ENCODE results near the gene SSC4D. TPM values are rescaled to one million over a fixed set of nuclear protein-coding genes. Genes with fewer than 3 reads are reported as not detected.
A peak's percentile ranks its signal among the peaks of the same experiment; 100 is the strongest.

The SSC4D gene
- total RNA-seq, 3 donors from 2014 or later = 0.38 to 1.0 (median 0.87) TPM

DNA sequence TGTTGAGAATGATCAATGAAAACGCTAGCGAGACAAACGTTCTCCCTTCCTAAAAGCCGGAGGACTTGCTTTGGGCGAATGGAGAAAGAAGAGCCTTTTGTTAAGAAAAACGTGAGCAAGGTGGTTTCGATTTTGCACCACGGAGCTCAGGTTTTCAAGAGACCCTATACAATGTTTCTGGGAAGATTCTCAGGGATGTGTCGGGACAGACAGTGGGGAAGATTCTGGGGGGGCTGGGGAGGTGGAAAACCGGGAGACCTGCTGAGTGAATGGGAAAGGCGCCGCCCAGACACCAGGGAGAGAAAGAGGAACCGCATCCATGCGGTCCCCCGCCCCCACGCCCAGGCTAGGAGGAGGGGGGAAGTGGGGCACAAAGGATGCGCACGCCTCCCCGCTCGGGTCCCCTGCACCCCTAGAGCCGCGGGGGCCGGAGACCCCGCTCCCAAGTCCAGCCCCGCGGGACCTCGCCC is 51.5 kb downstream of the SSC4D start:
- peaks cover 28% of the 10 kb centered on the region for H3K36me3 Mint-ChIP-seq (ENCODE audit: insufficient read depth)
- H3K27me3 Mint-ChIP-seq (ENCODE audit: low read depth) = no peaks in the 10 kb centered on the region

DNA sequence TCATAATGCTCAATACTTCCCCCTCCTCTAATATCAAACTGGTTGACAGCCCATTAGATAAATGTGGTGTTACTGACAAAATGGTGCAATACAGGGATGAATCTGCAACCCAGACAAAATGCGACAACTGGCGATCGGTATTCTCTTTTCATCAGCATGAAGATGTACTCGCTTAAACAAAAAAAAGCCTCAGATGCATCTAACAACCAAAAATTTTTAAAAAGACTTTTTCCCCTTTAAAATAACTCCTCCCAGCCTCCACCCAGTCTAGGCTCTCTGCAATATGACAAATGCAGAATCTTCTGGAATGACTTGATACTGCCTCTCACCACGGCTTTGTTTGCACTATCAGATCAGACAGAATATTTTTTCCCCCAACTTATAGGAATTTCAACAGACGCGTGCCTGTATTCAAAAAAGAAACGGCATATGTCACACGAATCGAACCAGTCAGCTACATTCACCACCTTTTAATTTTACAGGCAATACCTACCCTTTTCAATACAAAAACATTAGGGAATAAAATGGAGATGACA is 52.0 kb downstream of the SSC4D start:
- Mint-ChIP-seq H3K9me3 (no peaks in the 10 kb centered on the region), H3K4me1 (ENCODE audit: low read depth) (peaks cover 44% of the 10 kb centered on the region), H3K36me3 (ENCODE audit: insufficient read depth) (peaks cover 28% of the 10 kb centered on the region), H3K27me3 (ENCODE audit: low read depth) (no peaks in the 10 kb centered on the region), H3K4me3 (peak overlapping the region; percentile 99)
- ATAC-seq (no peak), DNase-seq (no peak)

More for the DNA sequence above, 51.5 kb downstream of the SSC4D start:
- DNase-seq = peak; percentile 47
- ATAC-seq = peak; percentile 9
- H3K4me3 Mint-ChIP-seq = peak overlapping the region; percentile 99
- peaks cover 41% of the 10 kb centered on the region for H3K4me1 Mint-ChIP-seq (ENCODE audit: low read depth)
- no peaks in the 10 kb centered on the region for H3K9me3 Mint-ChIP-seq

DNA sequence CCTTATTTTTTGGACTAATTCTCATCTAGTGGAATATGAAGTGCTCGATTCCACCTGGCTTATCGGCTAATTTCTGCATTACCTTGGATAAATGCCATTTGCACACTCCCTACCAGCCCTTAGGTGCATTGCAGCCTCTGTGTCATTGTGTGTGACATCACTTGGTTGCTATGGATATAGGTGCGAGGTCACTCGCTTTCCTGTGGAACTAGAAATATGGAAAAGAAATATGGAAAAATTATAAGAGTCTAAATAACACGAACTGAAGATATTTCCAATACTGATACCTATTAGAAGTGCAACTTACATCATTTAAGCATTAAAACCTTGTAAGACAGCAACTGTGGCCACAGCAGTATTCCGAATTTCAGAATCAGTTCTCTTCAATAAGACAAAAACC is 52.7 kb downstream of the SSC4D start:
- no peaks in the 10 kb centered on the region for H3K9me3 Mint-ChIP-seq
- peak overlapping the region; percentile 99 for H3K4me3 Mint-ChIP-seq
- no peak for DNase-seq
- ATAC-seq = no peak
- peaks cover 51% of the 10 kb centered on the region for H3K4me1 Mint-ChIP-seq (ENCODE audit: low read depth)
- H3K27me3 Mint-ChIP-seq (ENCODE audit: low read depth) = no peaks in the 10 kb centered on the region
- H3K36me3 Mint-ChIP-seq (ENCODE audit: insufficient read depth) = peaks cover 30% of the 10 kb centered on the region

DNA sequence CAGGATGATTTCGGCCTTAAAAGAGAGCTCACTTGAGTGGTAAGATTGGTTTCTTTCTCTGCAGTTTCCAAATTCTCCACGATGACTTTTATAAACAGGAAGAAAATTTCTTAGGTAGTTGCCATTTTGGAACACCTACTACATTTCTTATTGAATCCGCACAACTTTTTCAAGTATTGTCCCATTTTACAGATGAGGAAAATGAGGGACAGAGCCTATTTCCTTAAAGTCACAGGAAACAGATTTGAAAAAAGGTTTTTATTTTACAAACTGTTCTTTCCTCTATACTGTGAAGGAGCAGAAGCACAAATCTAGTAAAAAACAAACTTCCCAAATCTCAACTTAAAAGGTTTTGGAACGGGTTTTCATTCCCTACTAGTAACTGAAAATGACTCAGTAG is 53.4 kb downstream of the SSC4D start:
- Mint-ChIP-seq H3K4me3 (peak overlapping the region; percentile 50), H3K4me1 (ENCODE audit: low read depth) (peaks cover 58% of the 10 kb centered on the region), H3K27me3 (ENCODE audit: low read depth) (no peaks in the 10 kb centered on the region), H3K9me3 (no peaks in the 10 kb centered on the region), H3K36me3 (ENCODE audit: insufficient read depth) (peaks cover 36% of the 10 kb centered on the region)
- DNase-seq (no peak), ATAC-seq (no peak)

DNA sequence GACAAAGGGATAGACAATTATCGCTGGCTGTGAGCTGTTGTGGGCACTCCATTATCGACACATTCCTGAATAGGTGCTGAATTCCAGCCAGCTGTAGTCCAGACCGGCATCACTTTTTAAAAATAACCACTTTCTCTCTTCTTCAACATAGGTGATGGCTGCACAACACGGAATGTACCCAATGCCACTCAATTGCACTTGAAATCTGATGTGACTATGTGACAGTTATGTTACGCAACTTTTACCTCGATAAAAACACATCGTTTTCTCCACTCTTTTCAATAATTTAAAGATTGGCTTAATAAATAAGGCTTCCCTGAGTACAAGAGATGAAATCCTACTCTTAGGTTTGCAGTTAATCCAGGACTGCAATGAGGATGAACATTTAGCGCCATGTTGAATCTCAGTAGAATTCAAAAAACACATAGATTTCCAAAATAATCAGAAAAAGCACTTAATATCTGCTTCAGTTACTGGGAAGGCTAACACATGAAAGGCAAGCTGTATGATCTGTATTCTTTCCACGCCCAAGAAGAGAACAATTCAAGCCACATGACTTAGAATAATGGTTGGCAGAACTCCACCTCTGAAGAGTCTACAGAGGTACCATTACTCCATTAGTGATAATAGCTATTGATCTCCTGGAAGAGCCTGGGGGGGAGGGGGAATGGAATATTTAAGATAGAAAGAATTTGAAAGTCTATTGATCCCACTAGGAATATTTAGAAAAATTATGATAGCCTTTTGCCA is 54.3 kb downstream of the SSC4D start:
- DNase-seq = no peak
- H3K4me1 Mint-ChIP-seq (ENCODE audit: low read depth) = peaks cover 62% of the 10 kb centered on the region
- H3K9me3 Mint-ChIP-seq = no peaks in the 10 kb centered on the region
- H3K27me3 Mint-ChIP-seq (ENCODE audit: low read depth) = no peaks in the 10 kb centered on the region
- peaks cover 38% of the 10 kb centered on the region for H3K36me3 Mint-ChIP-seq (ENCODE audit: insufficient read depth)
- H3K4me3 Mint-ChIP-seq = peak overlapping the region; percentile 9
- ATAC-seq = no peak

GRCh38 chr7:76354516-76354915 is 55.0 kb downstream of the SSC4D start:
- Mint-ChIP-seq H3K27me3 (ENCODE audit: low read depth) (no peaks in the 10 kb centered on the region), H3K9me3 (no peaks in the 10 kb centered on the region), H3K4me1 (ENCODE audit: low read depth) (peaks cover 64% of the 10 kb centered on the region), H3K4me3 (no peak overlapping the region), H3K36me3 (ENCODE audit: insufficient read depth) (peaks cover 43% of the 10 kb centered on the region)
- ATAC-seq (no peak), DNase-seq (no peak)

- Mint-ChIP-seq H3K4me3 (no peak overlapping the region), H3K4me1 (ENCODE audit: low read depth) (peaks cover 66% of the 10 kb centered on the region), H3K27me3 (ENCODE audit: low read depth) (no peaks in the 10 kb centered on the region), H3K9me3 (no peaks in the 10 kb centered on the region), H3K36me3 (ENCODE audit: insufficient read depth) (peaks cover 45% of the 10 kb centered on the region)
- no peak for DNase-seq
- no peak for ATAC-seq
Observed at GRCh38 chr7:76353744-76354143, 55.8 kb downstream of the SSC4D start.

GRCh38 chr7:76352193-76352592 is 57.3 kb downstream of the SSC4D start:
- DNase-seq (no peak), ATAC-seq (peak; percentile 12 to 62)
- no peaks in the 10 kb centered on the region for H3K27me3 Mint-ChIP-seq (ENCODE audit: low read depth)
- peaks cover 43% of the 10 kb centered on the region for H3K36me3 Mint-ChIP-seq (ENCODE audit: insufficient read depth)
- H3K9me3 Mint-ChIP-seq = no peaks in the 10 kb centered on the region
- H3K4me3 Mint-ChIP-seq = no peak overlapping the region
- peaks cover 72% of the 10 kb centered on the region for H3K4me1 Mint-ChIP-seq (ENCODE audit: low read depth)

DNA sequence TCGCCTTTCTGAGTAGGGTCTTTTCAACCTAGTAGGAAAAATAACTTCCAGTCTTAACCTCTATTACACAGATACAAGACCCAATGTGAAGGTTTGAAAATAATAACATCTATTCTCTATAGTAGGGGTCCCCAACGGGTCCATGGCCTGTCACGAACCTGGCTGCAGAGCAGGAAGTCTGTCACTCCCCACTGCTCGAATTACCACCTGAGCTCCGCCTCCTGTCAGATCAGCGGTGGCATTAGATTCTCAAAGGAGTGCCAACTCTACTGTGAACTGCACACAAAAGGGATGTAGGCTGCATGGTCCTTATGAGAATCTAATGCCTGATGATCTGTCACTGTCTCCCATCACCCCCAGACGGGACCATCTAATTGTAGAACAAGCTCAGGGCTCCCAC is 58.1 kb downstream of the SSC4D start:
- H3K4me1 Mint-ChIP-seq (ENCODE audit: low read depth) = peaks cover 74% of the 10 kb centered on the region
- H3K27me3 Mint-ChIP-seq (ENCODE audit: low read depth) = no peaks in the 10 kb centered on the region
- ATAC-seq (no peak), DNase-seq (no peak)
- H3K4me3 Mint-ChIP-seq = no peak overlapping the region
- peaks cover 51% of the 10 kb centered on the region for H3K36me3 Mint-ChIP-seq (ENCODE audit: insufficient read depth)
- H3K9me3 Mint-ChIP-seq = no peaks in the 10 kb centered on the region

- no peaks in the 10 kb centered on the region for H3K27me3 Mint-ChIP-seq (ENCODE audit: low read depth)
- no peak for ATAC-seq
- peaks cover 45% of the 10 kb centered on the region for H3K36me3 Mint-ChIP-seq (ENCODE audit: insufficient read depth)
- peaks cover 68% of the 10 kb centered on the region for H3K4me1 Mint-ChIP-seq (ENCODE audit: low read depth)
- H3K9me3 Mint-ChIP-seq = no peaks in the 10 kb centered on the region
- DNase-seq = no peak
- no peak overlapping the region for H3K4me3 Mint-ChIP-seq
Observed at GRCh38 chr7:76349313-76349885, 60.1 kb downstream of the SSC4D start.

- ATAC-seq = no peak
- no peak for DNase-seq
- H3K4me3 Mint-ChIP-seq = no peak overlapping the region
- H3K4me1 Mint-ChIP-seq (ENCODE audit: low read depth) = peaks cover 73% of the 10 kb centered on the region
- H3K9me3 Mint-ChIP-seq = no peaks in the 10 kb centered on the region
- H3K27me3 Mint-ChIP-seq (ENCODE audit: low read depth) = no peaks in the 10 kb centered on the region
- peaks cover 58% of the 10 kb centered on the region for H3K36me3 Mint-ChIP-seq (ENCODE audit: insufficient read depth)
Observed at GRCh38 chr7:76347710-76348109, 61.8 kb downstream of the SSC4D start.

DNA sequence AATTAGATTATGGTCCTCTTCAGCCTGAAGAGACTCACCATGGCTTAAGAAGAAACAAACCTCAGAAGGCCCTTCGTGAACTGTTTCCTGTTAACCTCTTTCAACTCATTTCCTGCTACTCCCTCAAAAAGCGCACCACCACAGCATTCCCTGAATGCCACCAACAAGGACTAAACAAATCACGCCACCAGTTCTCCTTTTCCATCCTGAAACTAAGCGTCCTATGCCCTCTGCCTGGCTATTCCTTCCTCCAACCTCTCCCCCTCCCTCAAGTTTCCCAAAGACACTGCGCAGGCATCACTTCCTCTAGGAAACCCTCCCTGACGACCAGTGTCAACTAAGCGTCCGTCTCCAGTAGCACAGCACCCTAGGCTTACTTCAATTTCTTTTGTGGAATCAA is 62.7 kb downstream of the SSC4D start:
- Mint-ChIP-seq H3K36me3 (ENCODE audit: insufficient read depth) (peaks cover 64% of the 10 kb centered on the region), H3K4me3 (no peak overlapping the region), H3K9me3 (no peaks in the 10 kb centered on the region), H3K27me3 (ENCODE audit: low read depth) (no peaks in the 10 kb centered on the region), H3K4me1 (ENCODE audit: low read depth) (peaks cover 73% of the 10 kb centered on the region)
- DNase-seq (no peak), ATAC-seq (no peak)

GRCh38 chr7:76346097-76346496 is 63.4 kb downstream of the SSC4D start:
- peaks cover 62% of the 10 kb centered on the region for H3K36me3 Mint-ChIP-seq (ENCODE audit: insufficient read depth)
- no peaks in the 10 kb centered on the region for H3K27me3 Mint-ChIP-seq (ENCODE audit: low read depth)
- DNase-seq = no peak
- no peak for ATAC-seq
- peak overlapping the region; percentile 1 for H3K4me3 Mint-ChIP-seq
- no peaks in the 10 kb centered on the region for H3K9me3 Mint-ChIP-seq
- H3K4me1 Mint-ChIP-seq (ENCODE audit: low read depth) = peaks cover 71% of the 10 kb centered on the region

- Mint-ChIP-seq H3K4me1 (ENCODE audit: low read depth) (peaks cover 71% of the 10 kb centered on the region), H3K4me3 (no peak overlapping the region), H3K27me3 (ENCODE audit: low read depth) (no peaks in the 10 kb centered on the region), H3K36me3 (ENCODE audit: insufficient read depth) (peaks cover 61% of the 10 kb centered on the region), H3K9me3 (no peaks in the 10 kb centered on the region)
- DNase-seq (no peak), ATAC-seq (no peak)
Observed at GRCh38 chr7:76343931-76344321, 65.6 kb downstream of the SSC4D start.

All from activated T-cell treated with anti-CD3 and anti-CD28 coated beads, Interleukin-2, amount 50 U/mL, for 4 hours (primary cell).